OCI-LY1 (cell line): ENCODE results near the gene EDEM1.

Experiments used
- EZH2 ChIP-seq: fragments of 200-600 bp; sonication (generic), shearing (Covaris generic); IDR thresholded peaks from 2 replicates; pipeline ENCODE4 v1.8.0; 2017; ENCODE audit warnings: borderline replicate concordance, mixed run types, mild to moderate bottlenecking, antibody characterized with exemption, low read length, moderate library complexity, mixed read lengths
- TF ChIP-seq, protein P1 (sequence below): fragments of 200-600 bp; sonication (generic), shearing (Covaris generic); IDR thresholded peaks from 2 replicates; pipeline ENCODE4 v1.5.1; 2017; ENCODE audit warnings: mild to moderate bottlenecking, antibody characterized with exemption, low read length, moderate library complexity, mixed read lengths

DNA sequence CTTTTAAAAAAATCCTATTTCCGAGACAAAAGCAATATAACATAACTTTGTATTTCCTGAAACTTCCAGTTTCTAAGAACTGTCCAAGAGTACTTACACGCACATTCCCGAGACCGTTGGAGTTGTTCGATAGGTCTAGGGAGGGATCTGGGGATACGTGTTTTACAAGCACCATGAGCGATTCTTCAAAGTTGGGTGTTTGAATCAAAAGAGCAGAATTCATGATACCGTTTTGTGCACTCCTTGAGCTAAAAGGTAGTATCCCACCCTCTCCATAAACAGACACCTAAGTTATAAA, 700 bp upstream of the EDEM1 start:
- TF ChIP-seq, protein P1, sequence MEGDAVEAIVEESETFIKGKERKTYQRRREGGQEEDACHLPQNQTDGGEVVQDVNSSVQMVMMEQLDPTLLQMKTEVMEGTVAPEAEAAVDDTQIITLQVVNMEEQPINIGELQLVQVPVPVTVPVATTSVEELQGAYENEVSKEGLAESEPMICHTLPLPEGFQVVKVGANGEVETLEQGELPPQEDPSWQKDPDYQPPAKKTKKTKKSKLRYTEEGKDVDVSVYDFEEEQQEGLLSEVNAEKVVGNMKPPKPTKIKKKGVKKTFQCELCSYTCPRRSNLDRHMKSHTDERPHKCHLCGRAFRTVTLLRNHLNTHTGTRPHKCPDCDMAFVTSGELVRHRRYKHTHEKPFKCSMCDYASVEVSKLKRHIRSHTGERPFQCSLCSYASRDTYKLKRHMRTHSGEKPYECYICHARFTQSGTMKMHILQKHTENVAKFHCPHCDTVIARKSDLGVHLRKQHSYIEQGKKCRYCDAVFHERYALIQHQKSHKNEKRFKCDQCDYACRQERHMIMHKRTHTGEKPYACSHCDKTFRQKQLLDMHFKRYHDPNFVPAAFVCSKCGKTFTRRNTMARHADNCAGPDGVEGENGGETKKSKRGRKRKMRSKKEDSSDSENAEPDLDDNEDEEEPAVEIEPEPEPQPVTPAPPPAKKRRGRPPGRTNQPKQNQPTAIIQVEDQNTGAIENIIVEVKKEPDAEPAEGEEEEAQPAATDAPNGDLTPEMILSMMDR, result no peak
- no peak for TF ChIP-seq EZH2
